HG02981 (cell line): ENCODE data around the gene ILKAP.

Source experiments
- ATAC-seq: cut with Tn5 transposase; IDR thresholded peaks from one replicate; pipeline ENCODE4 v1.9.1; 2021; ENCODE audit warnings: mild to moderate bottlenecking, moderate library complexity; ENCODE audit not compliant: unreplicated experiment

Gene ILKAP

GRCh38 chr2:238203094-238203972 is at the start of gene ILKAP:
ILKAP (minus strand) TSS chr2:238203695; CDS start chr2:238203553, 142 bp downstream.
- peak; percentile 97 for ATAC-seq

GRCh38 chr2:238252766-238253630 is 49.5 kb upstream of the ILKAP start:
- ATAC-seq, result no peak

- no peak for ATAC-seq
Measured at GRCh38 chr2:238251986-238252385, 48.5 kb upstream of the ILKAP start.

- no peak for ATAC-seq
Measured at GRCh38 chr2:238251331-238251730, 47.8 kb upstream of the ILKAP start.

GRCh38 chr2:238250896-238251295 is 47.4 kb upstream of the ILKAP start:
- ATAC-seq, result no peak

GRCh38 chr2:238247841-238248453 is 44.5 kb upstream of the ILKAP start:
- ATAC-seq, result no peak

- no peak for ATAC-seq
Measured at GRCh38 chr2:238247002-238247822, 43.7 kb upstream of the ILKAP start.

GRCh38 chr2:238244151-238244550 is 40.7 kb upstream of the ILKAP start:
- no peak for ATAC-seq

GRCh38 chr2:238243496-238244076 is 40.1 kb upstream of the ILKAP start:
- no peak for ATAC-seq

- no peak for ATAC-seq
Measured at GRCh38 chr2:238242731-238243495, 39.4 kb upstream of the ILKAP start.

- no peak for ATAC-seq
Measured at GRCh38 chr2:238241970-238242369, 38.5 kb upstream of the ILKAP start.

- ATAC-seq, result no peak
Measured at GRCh38 chr2:238240757-238241711, 37.5 kb upstream of the ILKAP start.

- ATAC-seq, result peak; percentile 75
Measured at GRCh38 chr2:238239863-238240756, 36.6 kb upstream of the ILKAP start, which contains the start of gene HES6. HES6 (minus strand) TSS chr2:238240038; CDS start chr2:238239905, 133 bp downstream.

- peak; percentile 18 for ATAC-seq
Measured at GRCh38 chr2:238239543-238239862, 36.0 kb upstream of the ILKAP start.

GRCh38 chr2:238238766-238239542 is 35.5 kb upstream of the ILKAP start:
- peak; percentile 3 for ATAC-seq

GRCh38 chr2:238238311-238238765 is 34.8 kb upstream of the ILKAP start:
- no peak for ATAC-seq
